IMR-90 (cell line): ENCODE results near the gene COL6A5. TPM values are rescaled to one million over a fixed set of nuclear protein-coding genes. Genes with fewer than 3 reads are reported as not detected.

Source experiments
- ATAC-seq: fragments of 200-7000 bp; cut with Tn5 transposase; 2 replicates; pipeline ENCODE4 v1.9.1; 2020; ENCODE audit warnings: low read depth, mild to moderate bottlenecking, moderate library complexity
- BruUV-seq: library from RNA; stranded (reverse); fragments of 400-500 nt; replicated peaks from 2 replicates; lab custom pipeline; 2021; lab: Mats Ljungman, UMichigan
- CTCF ChIA-PET: fragments of 300-600 bp; formaldehyde crosslinking; extraction: SDS; loops from one replicate; lab custom pipeline; 2021; ENCODE audit warnings: antibody characterized with exemption; lab: Yijun Ruan, JAX
- POLR2A ChIA-PET: fragments of 300-600 bp; sonication (Branson Sonifier 250); formaldehyde crosslinking; loops from one replicate; lab custom pipeline; 2022; ENCODE audit warnings: antibody characterized with exemption; ENCODE audit not compliant: unreplicated experiment; lab: Charles Lee
- DNase-seq: peaks from one replicate; pipeline ENCODE4 v3.0.0; 2013
- H2AFZ ChIP-seq: replicated peaks from 2 replicates; pipeline ENCODE3; 2013; ENCODE audit warnings: low read length, mild to moderate bottlenecking; ENCODE audit not compliant: poor library complexity
- H2AK5ac ChIP-seq: 2 replicates; pipeline ENCODE4 v1.6.1; 2013; ENCODE audit warnings: low read depth, low read length, inconsistent platforms
- H2AK9ac ChIP-seq: replicated peaks from 2 replicates; pipeline ENCODE3; 2013; ENCODE audit warnings: mild to moderate bottlenecking, low read depth, low read length, moderate library complexity; ENCODE audit not compliant: poor library complexity
- H2BK120ac ChIP-seq: 2 replicates; pipeline ENCODE4 v1.6.1; 2013; ENCODE audit warnings: low read depth, low read length, inconsistent platforms
- H2BK15ac ChIP-seq: 3 replicates; pipeline ENCODE4 v1.6.1; 2013; ENCODE audit warnings: low read depth, low read length, inconsistent platforms
- H2BK20ac ChIP-seq: 2 replicates; pipeline ENCODE4 v1.6.1; 2013; ENCODE audit warnings: low read depth, mild to moderate bottlenecking, inconsistent platforms, low read length, moderate library complexity
- H2BK5ac ChIP-seq: 2 replicates; pipeline ENCODE4 v1.6.1; 2013; ENCODE audit warnings: mild to moderate bottlenecking, low read depth, low read length, inconsistent platforms; ENCODE audit not compliant: poor library complexity, severe bottlenecking
- H3K14ac ChIP-seq: replicated peaks from 2 replicates; pipeline ENCODE4 v1.6.1; 2013; ENCODE audit warnings: low read depth, low read length, inconsistent platforms
- H3K18ac ChIP-seq: 2 replicates; pipeline ENCODE4 v1.6.1; 2013; ENCODE audit warnings: low read depth, low read length, control low read depth
- H3K23ac ChIP-seq: 2 replicates; pipeline ENCODE4 v1.6.1; 2013; ENCODE audit warnings: low read depth, low read length, inconsistent platforms
- H3K27ac ChIP-seq: 2 replicates; pipeline ENCODE4 v1.5.1; 2013; ENCODE audit warnings: mild to moderate bottlenecking, control low read depth, low read length; ENCODE audit not compliant: insufficient read depth
- H3K27me3 ChIP-seq: 2 replicates; pipeline ENCODE4 v1.6.1; 2013; ENCODE audit warnings: low read length; ENCODE audit not compliant: control insufficient read depth, insufficient read depth
- H3K36me3 ChIP-seq: 2 replicates; pipeline ENCODE4 v1.6.1; 2013; ENCODE audit warnings: low read length, mixed read lengths; ENCODE audit not compliant: control insufficient read depth, insufficient read depth
- H3K4ac ChIP-seq: 2 replicates; pipeline ENCODE4 v1.6.1; 2013; ENCODE audit warnings: low read depth, low read length, inconsistent platforms
- H3K4me1 ChIP-seq: 2 replicates; pipeline ENCODE4 v1.6.1; 2013; ENCODE audit warnings: low read length, mixed read lengths; ENCODE audit not compliant: control insufficient read depth, insufficient read depth
- H3K4me2 ChIP-seq: 2 replicates; pipeline ENCODE4 v1.6.1; 2013; ENCODE audit warnings: low read depth, mild to moderate bottlenecking, control low read depth, low read length, moderate library complexity
- H3K4me3 ChIP-seq: 2 replicates; pipeline ENCODE4 v1.5.1; 2013; ENCODE audit warnings: low read depth, mild to moderate bottlenecking, control low read depth, low read length, moderate library complexity; ENCODE audit not compliant: insufficient read depth
- H3K56ac ChIP-seq: 2 replicates; pipeline ENCODE4 v1.6.1; 2013; ENCODE audit warnings: low read length, inconsistent platforms; ENCODE audit not compliant: insufficient read depth; ENCODE audit errors: extremely low read depth
- H3K79me1 ChIP-seq, 2 experiments: 2 replicates each; pipeline ENCODE4 v1.6.1; 2013; ENCODE audit warnings: low read length in 2 of 2, inconsistent platforms in 1 of 2, low read depth in 1 of 2
- H3K9ac ChIP-seq: 2 replicates; pipeline ENCODE4 v1.6.1; 2013; ENCODE audit warnings: low read depth, low read length, control low read depth
- H3K9me1 ChIP-seq: 2 replicates; pipeline ENCODE4 v1.6.1; 2013; ENCODE audit warnings: low read length, inconsistent platforms; ENCODE audit not compliant: insufficient read depth
- H3K9me3 ChIP-seq: 2 replicates; pipeline ENCODE4 v1.6.1; 2013; ENCODE audit warnings: low read length; ENCODE audit not compliant: control insufficient read depth, insufficient read depth
- H4K20me1 ChIP-seq: 2 replicates; pipeline ENCODE4 v1.6.1; 2013; ENCODE audit warnings: low read length, inconsistent platforms; ENCODE audit not compliant: insufficient read depth
- H4K5ac ChIP-seq: 2 replicates; pipeline ENCODE4 v1.6.1; 2013; ENCODE audit warnings: mild to moderate bottlenecking, low read depth, low read length, control low read depth
- H4K8ac ChIP-seq, 2 experiments: 2 replicates each; pipeline ENCODE4 v1.6.1; 2013; ENCODE audit warnings: low read depth in 2 of 2, low read length in 2 of 2, control low read depth in 1 of 2, inconsistent platforms in 1 of 2
- H4K91ac ChIP-seq: 2 replicates; pipeline ENCODE4 v1.6.1; 2013; ENCODE audit warnings: low read depth, low read length, inconsistent platforms; ENCODE audit not compliant: insufficient read depth
- BHLHE40 ChIP-seq: fragments of 150-350 bp; IDR thresholded peaks from 2 replicates; pipeline ENCODE4 v1.6.1; 2016; ENCODE audit warnings: mild to moderate bottlenecking, low read depth, low read length
- MXI1 ChIP-seq: IDR thresholded peaks from 2 replicates; pipeline ENCODE4 v1.6.1; 2012; ENCODE audit warnings: low read depth, mild to moderate bottlenecking, low read length, moderate library complexity, borderline replicate concordance
- RCOR1 ChIP-seq: IDR thresholded peaks from 2 replicates; pipeline ENCODE4 v1.6.1; 2012; ENCODE audit warnings: mild to moderate bottlenecking, low read length, improper control_type of control experiment; ENCODE audit not compliant: insufficient replicate concordance
- RFX5 ChIP-seq: IDR thresholded peaks from 2 replicates; pipeline ENCODE4 v1.8.0; 2012; ENCODE audit warnings: low read depth, mild to moderate bottlenecking, low read length, moderate library complexity
- WGBS, 2 experiments: methylation state at CpG; one replicate each; pipeline versions ENCODE4 v1.1.5 to v1.1.7; 2013; ENCODE audit warnings: missing lambda C conversion rate in 2 of 2; ENCODE audit not compliant: insufficient read length in 1 of 2; ENCODE audit errors: extremely low coverage in 2 of 2; 5-methylcytosine and 5-hydroxymethylcytosine counted together
- dilution Hi-C: fragments of 300-500 bp; cut with HindIII; formaldehyde crosslinking; loops from one replicate; pipeline ENCODE4 v1.14.3; 2018; ENCODE audit warnings: low sequenced_read_pairs; ENCODE audit not compliant: unreplicated experiment
- in situ Hi-C: fragments of 300-500 bp; cut with MboI; formaldehyde crosslinking; loops from 3 replicates; pipeline ENCODE4 v1.14.3; 2019; ENCODE audit warnings: low sequenced_read_pairs, inconsistent platforms, mixed read lengths
- intact Hi-C: fragments of 100-400 bp; cut with micrococcal nuclease; formaldehyde crosslinking; loops from 2 replicates; pipeline ENCODE4 v1.10.0; 2022
- polyA plus RNA-seq, 3 experiments: library from polyadenylated mRNA; depleted of rRNA; stranded (reverse); fragments of >200 nt; gene quantifications; 2 replicates each; pipeline ENCODE4 v1.2.3, GENCODE V29; 2012; ENCODE audit warnings: low replicate concordance in 1 of 3
- total RNA-seq: library from RNA; depleted of rRNA; stranded (reverse); fragments of >200 nt; gene quantifications from 2 replicates; pipeline ENCODE4 v1.2.3, GENCODE V29; 2012

Gene COL6A5
- total and polyA plus RNA-seq, 2 of the 4 experiments (the other 2 are of a cell fraction) = not detected

GRCh38 chr3:130374033-130374432 lies 28.6 kb downstream of the COL6A5 start:
- Histone ChIP-seq H3K79me1 (no peaks in the 10 kb centered on the region), H3K56ac (no peak overlapping the region), H3K4me2 (no peak overlapping the region), H3K9me3 (no peaks in the 10 kb centered on the region), H3K9ac (no peak overlapping the region), H3K27me3 (no peaks in the 10 kb centered on the region), H3K23ac (no peak overlapping the region), H3K9me1 (no peaks in the 10 kb centered on the region), H3K4me3 (no peak overlapping the region), H3K27ac (no peak overlapping the region), H3K4me1 (no peaks in the 10 kb centered on the region), H2BK120ac (no peak overlapping the region), H3K36me3 (no peaks in the 10 kb centered on the region), H2BK15ac (no peak overlapping the region), H3K14ac (no peak overlapping the region), H4K20me1 (no peaks in the 10 kb centered on the region), H2AK9ac (no peak overlapping the region), H2BK20ac (no peak overlapping the region), H4K5ac (no peak overlapping the region), H3K4ac (no peak overlapping the region), H2AK5ac (no peak overlapping the region), H4K91ac (no peak overlapping the region), H2AFZ (no peak overlapping the region), H4K8ac (no peak overlapping the region), H3K18ac (no peak overlapping the region), H2BK5ac (no peak overlapping the region)
- BruUV-seq = no TSS peak
- intact Hi-C loops = no loop called here
- ATAC-seq (no peak), DNase-seq (no peak)
- no peak for TF ChIP-seq RFX5
- TF ChIP-seq MXI1 = no peak
- TF ChIP-seq RCOR1 = no peak
- no peak for TF ChIP-seq BHLHE40
- in situ Hi-C loops = no loop called here
- CTCF ChIA-PET = no interaction called here
- WGBS, 2 experiments = no CpG with 5 or more reads among the region's 3 CpGs
- POLR2A ChIA-PET = no interaction called here
- dilution Hi-C loops = no loop called here
